Body of pancreas (tissue), 4 donors: ENCODE measurements around the gene ZFP1.

Experiments used
- CTCF ChIP-seq, 7 experiments: fragments of 450-650 bp in 4 of 7; fragments of 200-600 bp in 3 of 7; sonication (generic) in 3 of 7; IDR thresholded peaks; one replicate each; pipeline ENCODE4 v1.5.1; 2016 to 2019; ENCODE audit warnings: antibody characterized with exemption in 7 of 7
- POLR2A ChIP-seq, 3 donors: fragments of 450-650 bp; IDR thresholded peaks; one replicate each; pipeline ENCODE4 v1.6.1; 2016; ENCODE audit warnings: antibody characterized with exemption in 3 of 3, mild to moderate bottlenecking in 2 of 3

- TF ChIP-seq POLR2A (IDR thresholded peaks at IDR 0.05) (no peak), CTCF (IDR thresholded peaks at IDR 0.05) (no peak)
Measured at GRCh38 chr16:75147968-75148310, 385 bp upstream of the ZFP1 start.
